ENCODE measurements around the gene TBC1D5.

TBC1D5 gene

DNA sequence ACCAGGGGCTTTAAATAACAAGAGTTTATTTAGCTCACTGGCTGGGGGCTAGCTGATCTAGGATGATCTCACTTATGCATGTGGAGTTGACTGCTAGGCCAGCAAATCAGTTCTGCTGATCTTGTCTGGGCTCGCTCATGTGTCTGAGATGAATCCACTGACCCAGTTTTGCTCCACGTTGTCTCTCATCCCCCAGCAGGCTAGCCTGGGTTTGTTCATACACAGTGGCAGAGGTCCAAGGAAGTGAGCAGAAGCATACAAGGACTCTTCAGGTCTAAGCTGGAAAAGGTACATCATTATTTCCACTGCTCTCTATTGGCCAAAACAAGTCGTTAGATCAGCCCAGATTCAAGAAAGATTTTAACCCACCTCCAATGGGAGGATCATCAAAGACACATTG is 619.7 kb downstream of the TBC1D5 start:
- DNase-seq, result no peak

DNA sequence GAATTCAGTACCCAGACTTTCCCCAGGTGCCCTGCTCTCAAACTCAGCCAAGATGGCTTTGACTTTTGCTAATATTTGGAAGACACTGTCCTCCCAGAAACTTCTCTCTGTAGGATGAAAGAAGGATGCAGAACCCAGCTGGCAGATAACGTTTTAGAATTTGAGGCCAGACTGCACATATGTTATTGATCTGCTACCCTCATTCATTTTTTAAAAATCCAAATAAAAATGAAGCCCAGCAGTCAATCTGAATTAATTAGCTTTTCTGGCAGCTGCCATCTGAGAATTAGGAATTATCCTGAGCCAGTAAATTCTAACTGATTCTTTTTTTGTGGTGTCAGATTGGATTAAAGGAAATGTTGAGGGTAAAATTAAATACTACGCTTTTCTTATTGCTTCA is 621.1 kb downstream of the TBC1D5 start:
- no peak for DNase-seq

DNA sequence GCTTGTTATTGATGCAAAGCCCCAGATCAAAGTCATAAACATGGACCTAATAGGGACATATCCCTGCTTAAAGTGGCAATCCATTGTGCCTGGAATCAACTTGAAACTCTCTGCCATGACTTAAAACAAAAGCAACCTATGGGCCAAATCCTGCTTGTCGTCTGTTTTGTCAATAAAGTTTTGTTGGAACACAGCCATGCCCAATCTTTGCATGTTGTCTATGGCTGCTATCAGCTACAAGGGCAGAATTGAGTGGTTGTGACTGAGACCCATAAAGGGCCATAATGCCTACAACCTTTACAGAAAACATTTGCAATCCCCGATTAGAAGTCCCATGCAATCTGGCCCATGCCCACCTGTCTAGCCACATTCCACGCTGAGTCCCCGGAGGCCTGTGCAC is 622.3 kb downstream of the TBC1D5 start:
- DNase-seq, result no peak

DNA sequence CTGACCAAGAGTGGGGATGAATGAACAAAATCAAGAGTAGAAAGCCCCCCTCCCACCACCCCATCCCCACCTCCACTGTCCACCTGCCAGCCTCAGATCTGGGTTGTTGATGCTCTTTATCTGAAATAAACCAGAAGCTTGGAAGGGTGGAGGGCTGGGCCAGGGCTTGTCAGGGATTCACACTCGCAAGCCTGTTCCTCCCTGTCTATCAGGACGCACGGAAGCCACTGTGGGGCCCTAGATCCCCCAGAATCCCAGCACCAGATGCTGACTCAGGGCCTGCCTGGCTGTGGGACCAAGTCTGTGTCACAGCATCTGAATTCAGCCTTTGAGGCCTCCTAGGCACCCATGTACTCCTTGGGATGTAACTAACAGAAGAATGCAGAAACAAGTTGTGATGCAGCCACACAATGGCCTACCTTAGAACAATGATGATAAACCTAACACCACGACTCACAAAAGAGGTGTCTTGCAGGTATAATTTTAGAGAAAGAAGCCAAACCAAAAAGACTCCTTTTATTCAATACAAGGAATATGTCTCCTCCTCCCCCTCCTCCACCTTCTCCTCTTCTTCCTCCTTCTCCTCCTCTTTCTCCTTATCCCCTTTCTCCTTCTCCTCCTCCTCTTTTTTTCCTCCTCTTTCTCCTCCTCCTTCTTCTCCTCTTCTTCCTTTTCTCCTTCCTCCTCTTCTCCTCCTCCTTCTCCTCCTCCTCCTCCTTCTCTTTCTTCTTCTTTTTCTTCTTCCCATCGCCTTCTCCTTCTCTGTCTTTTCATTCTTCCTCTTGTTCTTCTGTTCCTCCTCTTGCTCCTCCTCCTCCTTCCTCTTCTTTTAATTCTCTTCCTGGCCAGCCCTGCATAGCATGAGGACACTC is 623.0 kb downstream of the TBC1D5 start:
- no peak for DNase-seq

DNA sequence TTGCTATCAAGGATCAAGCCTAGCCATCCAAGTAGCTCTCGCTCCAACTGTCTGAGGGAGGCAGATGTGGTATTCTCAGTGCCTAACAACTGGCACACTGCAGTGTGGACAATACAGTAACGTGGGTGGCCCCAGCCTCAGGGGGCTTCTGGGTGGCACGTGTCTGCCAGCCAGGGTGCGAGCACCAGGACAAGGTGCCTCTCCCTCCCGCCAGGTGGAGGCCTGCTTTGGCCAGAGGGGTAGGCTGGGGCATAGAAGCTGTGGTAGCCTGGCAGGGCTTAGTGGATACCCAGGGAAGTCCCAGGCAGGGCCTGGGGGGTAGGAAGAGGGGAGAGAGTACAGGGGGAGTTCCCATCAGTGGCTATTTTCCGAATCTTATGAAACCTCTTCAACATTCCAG is 623.7 kb downstream of the TBC1D5 start:
- no peak for DNase-seq

DNA sequence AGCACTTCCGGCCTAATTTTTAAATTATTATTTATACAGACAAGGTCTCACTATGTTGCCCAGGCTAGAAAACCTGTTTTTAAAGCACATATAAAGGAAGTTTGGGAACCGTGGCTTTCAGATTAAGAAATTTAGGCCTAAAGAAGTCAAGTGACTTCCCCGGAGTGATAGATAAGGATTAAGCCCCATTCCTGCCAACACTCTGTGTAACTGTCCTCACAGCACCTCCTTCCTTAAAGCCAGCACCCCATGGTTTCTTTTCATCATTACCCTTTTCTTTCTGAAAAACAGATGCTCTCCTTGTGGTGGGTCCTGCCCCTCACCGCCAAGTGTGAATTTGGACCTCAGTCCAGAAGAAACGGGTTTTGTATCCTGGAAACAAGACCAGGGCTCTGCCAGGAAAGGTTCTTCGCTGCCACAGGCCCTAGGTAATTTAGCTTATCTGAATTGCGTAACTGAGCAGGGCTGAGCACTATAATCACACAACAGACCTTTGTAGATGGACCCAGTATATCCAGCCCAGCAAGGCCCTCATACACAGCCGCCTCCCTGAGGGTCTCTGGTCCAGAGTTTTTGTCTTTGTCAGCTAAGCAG is 626.3 kb downstream of the TBC1D5 start:
- DNase-seq, result no peak

DNA sequence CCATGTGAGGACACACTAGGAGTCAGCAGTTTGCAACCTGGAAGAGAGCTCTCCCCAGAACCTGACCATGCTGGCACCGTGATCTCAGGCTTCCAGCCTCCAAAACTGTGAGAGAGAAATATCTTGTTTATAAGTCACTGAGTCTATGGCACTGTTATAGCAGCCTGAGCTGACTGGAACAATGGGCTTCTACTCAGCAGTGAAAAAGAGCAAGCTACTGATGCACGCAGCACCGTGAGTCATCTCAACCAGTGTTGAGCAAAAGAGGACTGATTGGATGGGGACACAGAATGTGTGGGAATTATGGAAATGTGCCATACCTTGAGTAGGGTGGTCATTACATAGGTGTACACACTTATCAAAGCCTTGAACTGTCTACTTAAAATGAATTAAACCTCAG is 627.2 kb downstream of the TBC1D5 start:
- no peak for DNase-seq

DNA sequence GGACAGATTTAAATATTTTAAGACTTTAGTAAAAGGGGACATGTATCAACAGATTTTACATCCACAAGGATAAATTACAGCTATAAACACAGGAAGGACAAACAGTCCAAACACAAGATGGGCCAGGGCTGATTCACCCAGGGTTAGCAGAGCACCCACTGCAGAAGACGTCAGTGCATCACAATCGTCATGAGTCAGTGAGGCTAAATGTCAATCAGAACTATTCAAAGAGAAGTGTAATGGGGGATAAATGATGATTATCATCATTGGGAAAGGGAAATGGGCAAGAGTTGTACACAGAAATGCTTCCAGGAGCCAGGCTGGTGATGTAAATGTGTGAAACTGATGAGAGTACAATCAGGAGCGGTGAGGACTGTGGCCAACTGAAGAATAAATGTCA is 630.8 kb downstream of the TBC1D5 start:
- DNase-seq, result no peak

DNA sequence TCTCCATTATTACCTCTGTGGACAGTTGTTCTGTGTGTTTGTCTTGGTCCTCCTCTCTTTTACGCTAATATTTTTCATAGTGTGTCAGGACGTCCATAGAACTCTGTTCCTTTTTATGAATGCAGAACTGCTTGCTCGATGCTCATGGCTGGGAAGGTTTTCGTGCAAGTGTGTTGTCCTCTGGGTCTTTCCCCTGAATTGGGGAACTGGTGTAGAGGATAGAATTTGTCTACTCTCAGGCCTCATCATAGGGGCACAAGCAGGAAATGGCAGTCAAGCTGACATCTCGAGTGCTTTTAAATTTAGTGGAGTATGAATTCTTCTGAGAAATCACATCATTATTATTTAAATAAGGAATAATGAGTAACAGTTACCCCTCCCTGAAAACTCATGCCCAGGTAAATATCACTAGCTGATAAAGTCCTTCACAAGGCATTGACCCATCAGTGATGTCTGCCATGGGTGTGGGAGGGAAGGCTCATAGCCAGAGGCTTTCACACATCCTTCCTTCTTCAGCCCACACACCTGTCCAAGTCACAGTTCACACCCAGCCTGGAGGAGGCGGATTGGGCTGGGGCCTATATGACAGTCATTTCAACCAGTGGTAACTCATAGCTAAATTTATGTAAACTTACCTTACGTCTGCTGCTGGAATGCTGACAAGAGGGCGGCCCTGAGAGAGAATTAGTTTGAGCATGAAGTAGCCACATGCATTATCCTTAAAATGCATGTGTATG is 631.6 kb downstream of the TBC1D5 start:
- DNase-seq, result no peak
